ENCODE measurements around the gene KRT85. TPM values are rescaled to one million over a fixed set of nuclear protein-coding genes. Genes with fewer than 3 reads are reported as not detected.

KRT85 gene
- not detected for total RNA-seq

DNA sequence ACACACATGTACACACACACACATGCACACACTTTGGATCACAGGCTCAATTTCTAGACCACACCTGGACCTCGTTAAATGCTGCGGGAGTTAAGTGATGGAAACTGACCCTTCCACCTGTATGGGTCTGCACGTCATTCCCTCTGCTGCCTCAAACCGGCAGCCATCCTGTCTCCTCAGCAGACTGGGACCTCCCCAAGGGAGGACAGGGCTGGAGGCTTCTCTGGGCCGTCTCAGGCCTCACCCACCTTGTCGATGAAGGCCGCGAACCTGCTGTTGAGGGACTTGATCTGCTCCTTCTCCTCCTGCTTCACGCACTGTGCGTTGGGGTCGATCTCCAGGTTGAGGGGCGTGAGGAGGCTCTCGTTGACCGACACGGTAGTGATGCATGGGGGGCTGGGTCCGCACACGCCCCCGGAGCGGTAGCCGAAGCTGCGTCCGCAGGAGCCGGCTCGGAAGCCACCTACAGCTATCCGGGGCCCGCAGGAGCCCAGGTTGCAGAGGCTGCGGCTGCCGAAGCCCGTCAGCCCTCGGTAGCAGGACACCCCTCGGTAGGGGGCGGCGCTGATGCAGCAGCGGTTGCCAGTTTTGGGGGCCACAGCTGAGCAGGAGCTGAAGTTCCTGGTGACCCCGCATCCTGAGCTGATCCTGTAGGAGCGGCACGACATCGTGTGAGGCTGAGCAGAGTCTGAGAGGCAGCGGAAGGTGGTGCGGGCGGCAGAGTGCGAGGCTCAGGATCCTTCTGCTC lies at the start of gene KRT85:
Gene KRT85 (minus strand): TSS at position 744 of the 748 bp plus-strand sequence. CDS start 76 bp downstream, at position 668.
- no peak within 1 kb of the TSS for H3K4me3 ChIP-seq
- TF ChIP-seq, protein P1, sequence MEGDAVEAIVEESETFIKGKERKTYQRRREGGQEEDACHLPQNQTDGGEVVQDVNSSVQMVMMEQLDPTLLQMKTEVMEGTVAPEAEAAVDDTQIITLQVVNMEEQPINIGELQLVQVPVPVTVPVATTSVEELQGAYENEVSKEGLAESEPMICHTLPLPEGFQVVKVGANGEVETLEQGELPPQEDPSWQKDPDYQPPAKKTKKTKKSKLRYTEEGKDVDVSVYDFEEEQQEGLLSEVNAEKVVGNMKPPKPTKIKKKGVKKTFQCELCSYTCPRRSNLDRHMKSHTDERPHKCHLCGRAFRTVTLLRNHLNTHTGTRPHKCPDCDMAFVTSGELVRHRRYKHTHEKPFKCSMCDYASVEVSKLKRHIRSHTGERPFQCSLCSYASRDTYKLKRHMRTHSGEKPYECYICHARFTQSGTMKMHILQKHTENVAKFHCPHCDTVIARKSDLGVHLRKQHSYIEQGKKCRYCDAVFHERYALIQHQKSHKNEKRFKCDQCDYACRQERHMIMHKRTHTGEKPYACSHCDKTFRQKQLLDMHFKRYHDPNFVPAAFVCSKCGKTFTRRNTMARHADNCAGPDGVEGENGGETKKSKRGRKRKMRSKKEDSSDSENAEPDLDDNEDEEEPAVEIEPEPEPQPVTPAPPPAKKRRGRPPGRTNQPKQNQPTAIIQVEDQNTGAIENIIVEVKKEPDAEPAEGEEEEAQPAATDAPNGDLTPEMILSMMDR (IDR thresholded peaks at IDR 0.05), result no peak
- no peaks in the 10 kb centered on the region for H3K36me3 ChIP-seq
- H3K27ac ChIP-seq, result no peak within 1 kb of the TSS
- no peaks in the 10 kb centered on the region for H3K9me3 ChIP-seq
- H3K27me3 ChIP-seq (replicated peaks; ENCODE audit: insufficient read depth), result no peaks in the 10 kb centered on the region
- DNase-seq (ENCODE audit: low spot score) (no peak), ATAC-seq (ENCODE audit: insufficient number of reproducible peaks, low FRiP score, low read depth) (no peak)
- peaks cover 10 to 13% of the 10 kb centered on the region in 2 donors for H3K4me1 ChIP-seq (ENCODE audit: control insufficient read depth in 1 of 2, low read depth in 2 of 2)

DNA sequence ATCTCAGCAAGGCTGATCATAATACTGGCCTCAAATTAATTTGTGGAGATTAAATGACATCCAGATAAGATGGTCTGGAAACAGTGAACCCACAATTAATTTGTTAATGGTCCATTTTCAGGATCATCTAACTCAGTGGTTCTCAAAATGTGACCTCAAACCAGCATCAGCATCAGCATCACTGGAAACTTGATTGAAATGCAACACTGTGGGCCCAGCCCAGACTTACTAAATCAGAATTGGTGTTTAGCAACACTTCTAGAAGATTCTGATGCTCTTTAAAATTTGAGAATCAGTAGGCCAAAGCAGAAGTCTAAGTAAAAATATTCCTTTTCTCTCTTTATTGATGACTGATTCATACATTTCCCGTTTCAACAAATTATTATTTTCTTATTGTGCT lies 49.5 kb upstream of the KRT85 start:
- H3K27me3 ChIP-seq (replicated peaks; ENCODE audit: insufficient read depth), result no peaks in the 10 kb centered on the region
- H3K4me3 ChIP-seq, result no peak overlapping the region
- H3K36me3 ChIP-seq, result no peaks in the 10 kb centered on the region
- no peak for DNase-seq (ENCODE audit: low spot score)
- H3K27ac ChIP-seq, result no peak overlapping the region
- H3K9me3 ChIP-seq, result no peaks in the 10 kb centered on the region
- no peaks in the 10 kb centered on the region for H3K4me1 ChIP-seq (ENCODE audit: control insufficient read depth in 1 of 2, low read depth in 2 of 2)
- ATAC-seq (ENCODE audit: insufficient number of reproducible peaks, low FRiP score, low read depth), result no peak
- TF ChIP-seq, protein P1 (IDR thresholded peaks at IDR 0.05), result no peak

DNA sequence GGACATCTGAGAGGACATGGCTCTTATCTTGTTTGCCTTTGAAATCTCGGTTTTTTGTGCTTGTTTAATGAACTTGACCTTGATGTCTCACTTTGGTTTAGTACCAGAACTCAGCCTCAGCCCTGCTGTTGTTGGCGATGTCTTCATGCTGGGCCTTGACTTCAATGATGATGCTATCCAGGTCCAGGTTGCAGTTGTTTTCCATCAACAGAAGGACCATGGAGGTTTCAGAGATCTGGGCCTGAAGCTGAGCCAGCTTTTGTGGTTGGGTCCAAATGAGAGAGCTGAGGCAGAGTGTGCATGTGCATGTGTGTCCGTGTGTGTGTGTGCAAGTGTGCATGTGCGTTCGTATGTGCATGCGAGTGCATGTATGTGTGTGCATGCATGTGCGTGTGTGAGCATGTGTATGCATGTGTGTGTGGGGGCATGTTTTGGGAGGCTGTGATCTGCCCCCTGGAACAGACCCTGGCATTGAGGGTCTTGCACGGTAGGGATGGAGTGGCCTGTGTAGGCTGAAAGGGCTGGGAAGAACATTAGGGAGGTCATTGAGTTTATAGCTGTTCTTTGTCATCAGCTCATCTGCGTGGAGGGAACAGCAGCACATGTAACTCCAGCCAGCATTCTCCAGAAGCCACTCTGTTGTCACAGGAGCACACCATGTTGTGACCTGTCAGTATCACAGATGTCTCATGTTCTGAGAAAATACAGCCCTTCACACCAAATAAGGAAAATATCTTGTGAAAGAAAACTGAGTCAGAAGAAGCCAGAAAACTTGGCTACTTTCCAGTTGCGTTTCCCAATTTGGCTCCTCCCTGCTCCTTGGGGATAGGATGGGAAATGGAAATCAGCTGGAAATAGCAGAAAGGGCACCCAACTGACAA lies 48.8 kb upstream of the KRT85 start:
- H3K4me3 ChIP-seq, result no peak overlapping the region
- H3K27ac ChIP-seq, result no peak overlapping the region

DNA sequence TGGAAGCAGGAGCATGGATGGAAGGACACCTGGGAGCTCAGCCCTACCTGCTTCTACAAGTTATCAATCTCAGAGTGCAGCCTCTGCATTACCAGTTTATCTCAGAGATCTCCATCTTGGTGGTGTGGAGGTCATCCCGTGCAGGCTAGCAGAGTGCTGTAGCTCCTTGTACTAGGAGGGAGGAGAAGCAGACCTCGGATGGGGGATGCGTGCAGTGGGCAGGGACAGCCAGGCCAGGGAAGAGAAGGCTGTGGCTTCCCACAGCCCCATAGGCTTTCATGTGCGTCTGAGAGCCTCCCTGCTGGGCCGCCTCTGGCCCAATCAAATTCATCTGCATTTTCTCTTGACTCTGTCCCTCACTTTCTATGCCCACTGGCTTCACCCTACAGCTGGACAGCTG lies 47.7 kb upstream of the KRT85 start:
- H3K9me3 ChIP-seq, result no peaks in the 10 kb centered on the region
- H3K4me1 ChIP-seq (ENCODE audit: control insufficient read depth in 1 of 2, low read depth in 2 of 2), result no peaks in the 10 kb centered on the region
- no peak overlapping the region for H3K27ac ChIP-seq
- no peaks in the 10 kb centered on the region for H3K36me3 ChIP-seq
- ATAC-seq (ENCODE audit: insufficient number of reproducible peaks, low FRiP score, low read depth) (no peak), DNase-seq (ENCODE audit: low spot score) (no peak)
- H3K27me3 ChIP-seq (replicated peaks; ENCODE audit: insufficient read depth), result no peaks in the 10 kb centered on the region
- H3K4me3 ChIP-seq, result no peak overlapping the region
- TF ChIP-seq, protein P1 (IDR thresholded peaks at IDR 0.05), result no peak

More for the DNA sequence above, 48.8 kb upstream of the KRT85 start:
- H3K27me3 ChIP-seq (replicated peaks; ENCODE audit: insufficient read depth), result no peaks in the 10 kb centered on the region
- ATAC-seq (ENCODE audit: insufficient number of reproducible peaks, low FRiP score, low read depth) (peak; percentile 63), DNase-seq (ENCODE audit: low spot score) (no peak)
- H3K4me1 ChIP-seq (ENCODE audit: control insufficient read depth in 1 of 2, low read depth in 2 of 2), result no peaks in the 10 kb centered on the region
- no peaks in the 10 kb centered on the region for H3K36me3 ChIP-seq
- TF ChIP-seq, protein P1 (IDR thresholded peaks at IDR 0.05), result no peak
- no peaks in the 10 kb centered on the region for H3K9me3 ChIP-seq

DNA sequence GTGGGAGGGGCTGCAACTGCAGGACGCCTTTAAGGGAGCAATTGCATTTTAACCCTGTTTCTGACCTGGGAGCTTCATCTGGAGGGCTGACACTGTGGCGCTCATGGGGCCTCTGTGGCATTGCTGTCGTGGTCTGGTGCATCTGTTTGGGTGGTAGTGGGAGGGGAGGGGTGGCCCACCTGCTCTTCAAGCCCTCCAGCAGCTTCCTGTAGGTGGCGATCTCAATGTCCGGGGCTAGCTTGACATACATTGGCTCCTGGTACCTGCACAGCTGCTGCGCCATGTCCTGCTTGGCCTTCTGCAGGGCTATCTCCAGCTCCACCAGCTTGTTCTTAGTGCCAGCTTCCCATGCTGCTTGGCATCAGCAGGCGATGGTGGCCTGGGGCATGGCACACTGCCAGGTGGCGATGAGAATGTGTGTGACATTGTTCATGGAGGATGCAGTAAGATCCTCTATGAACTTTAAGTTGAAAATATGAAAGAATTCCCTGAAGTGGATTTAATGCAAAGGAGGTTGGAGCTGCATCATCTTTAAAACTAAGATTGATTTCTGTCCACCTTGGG lies 46.6 kb upstream of the KRT85 start:
- TF ChIP-seq, protein P1 (IDR thresholded peaks at IDR 0.05), result no peak
- Histone ChIP-seq H3K4me1 (ENCODE audit: control insufficient read depth in 1 of 2, low read depth in 2 of 2) (no peaks in the 10 kb centered on the region), H3K27me3 (replicated peaks; ENCODE audit: insufficient read depth) (no peaks in the 10 kb centered on the region), H3K36me3 (no peaks in the 10 kb centered on the region), H3K27ac (no peak overlapping the region), H3K9me3 (no peaks in the 10 kb centered on the region), H3K4me3 (no peak overlapping the region)
- DNase-seq (ENCODE audit: low spot score) (no peak), ATAC-seq (ENCODE audit: insufficient number of reproducible peaks, low FRiP score, low read depth) (no peak)

Data from thoracic aorta (tissue), 2 donors.